ENCODE data around the gene ADAMTS8. TPM values are rescaled to one million over a fixed set of nuclear protein-coding genes. Genes with fewer than 3 reads are reported as not detected.

The ADAMTS8 gene
- not detected in 2 replicates for total RNA-seq

GRCh38 chr11:130428316-130429119 is at the start of gene ADAMTS8:
Gene ADAMTS8, minus strand, starts transcription at chr11:130428609. Its CDS starts 323 bp downstream, at chr11:130428286.

DNA sequence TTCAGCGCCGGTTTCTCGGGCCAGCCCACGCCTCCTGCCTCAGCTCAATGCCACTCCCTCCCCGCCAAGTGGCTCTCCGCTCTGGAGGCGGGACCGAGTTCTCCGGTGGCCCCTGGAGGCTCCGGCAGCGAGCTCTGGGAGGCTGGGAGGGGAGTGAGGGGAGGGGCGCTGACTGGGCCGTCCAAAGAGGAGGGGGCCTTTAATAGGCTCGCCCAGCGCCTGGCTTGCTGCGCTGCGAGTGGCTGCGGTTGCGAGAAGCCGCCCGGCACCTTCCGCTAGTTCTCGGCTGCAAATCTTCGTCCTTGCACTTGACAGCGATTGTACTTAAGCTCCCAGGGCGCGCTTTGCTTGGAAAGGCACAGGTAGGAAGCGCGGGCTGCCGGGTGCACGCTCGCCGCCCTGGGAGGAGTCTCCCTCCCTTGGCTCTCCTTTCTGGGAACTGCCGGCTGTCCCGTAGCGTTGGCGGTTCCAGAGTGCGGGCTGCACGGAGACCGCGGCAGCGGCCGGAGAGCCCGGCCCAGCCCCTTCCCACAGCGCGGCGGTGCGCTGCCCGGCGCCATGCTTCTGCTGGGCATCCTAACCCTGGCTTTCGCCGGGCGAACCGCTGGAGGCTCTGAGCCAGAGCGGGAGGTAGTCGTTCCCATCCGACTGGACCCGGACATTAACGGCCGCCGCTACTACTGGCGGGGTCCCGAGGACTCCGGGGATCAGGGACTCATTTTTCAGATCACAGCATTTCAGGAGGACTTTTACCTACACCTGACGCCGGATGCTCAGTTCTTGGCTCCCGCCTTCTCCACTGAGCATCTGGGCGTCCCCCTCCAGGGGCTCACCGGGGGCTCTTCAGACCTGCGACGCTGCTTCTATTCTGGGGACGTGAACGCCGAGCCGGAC is 20.3 kb upstream of the ADAMTS8 start, which contains the start of gene ADAMTS15:
TSS of gene ADAMTS15 (plus strand) at position 230 of the 894 bp plus-strand sequence. CDS start at position 559, 329 bp downstream.

Other genes with a start within 250 kb of the ADAMTS8 start
- 6.7 and 9.1 TPM in 2 replicates for gene ZBTB44, start 113.7 kb downstream of the ADAMTS8 start, total RNA-seq
- 5.5 TPM in 2 replicates for gene ADAMTS15, start 20.0 kb upstream of the ADAMTS8 start, total RNA-seq